Stimulated activated CD4-positive, alpha-beta T cell treated with anti-CD3 and anti-CD28 coated beads, Interleukin-4, amount 100 ng/mL, for 48 hours (primary cell): ENCODE data around the gene DHX57.

Experiments used
- DNase-seq, 2 donors: peaks; one replicate each; pipeline ENCODE4 v3.0.0-alpha.2; 2020; ENCODE audit warnings: low read depth in 2 of 2

The DHX57 gene

GRCh38 chr2:38750011-38750890 is 125.5 kb downstream of the DHX57 start:
- peak; percentile 16 to 39 for DNase-seq

GRCh38 chr2:38748943-38749804 is 126.6 kb downstream of the DHX57 start:
- DNase-seq, result no peak

- no peak for DNase-seq
These were observed 127.3 kb downstream of the DHX57 start for GRCh38 chr2:38748391-38748790.

GRCh38 chr2:38747819-38748218 is 127.9 kb downstream of the DHX57 start:
- no peak for DNase-seq
